ENCODE measurements around the gene STON2. TPM values are rescaled to one million over a fixed set of nuclear protein-coding genes. Genes with fewer than 3 reads are reported as not detected.

STON2 gene
- total RNA-seq, 1 donor from 2014 or later = 0.30 TPM

DNA sequence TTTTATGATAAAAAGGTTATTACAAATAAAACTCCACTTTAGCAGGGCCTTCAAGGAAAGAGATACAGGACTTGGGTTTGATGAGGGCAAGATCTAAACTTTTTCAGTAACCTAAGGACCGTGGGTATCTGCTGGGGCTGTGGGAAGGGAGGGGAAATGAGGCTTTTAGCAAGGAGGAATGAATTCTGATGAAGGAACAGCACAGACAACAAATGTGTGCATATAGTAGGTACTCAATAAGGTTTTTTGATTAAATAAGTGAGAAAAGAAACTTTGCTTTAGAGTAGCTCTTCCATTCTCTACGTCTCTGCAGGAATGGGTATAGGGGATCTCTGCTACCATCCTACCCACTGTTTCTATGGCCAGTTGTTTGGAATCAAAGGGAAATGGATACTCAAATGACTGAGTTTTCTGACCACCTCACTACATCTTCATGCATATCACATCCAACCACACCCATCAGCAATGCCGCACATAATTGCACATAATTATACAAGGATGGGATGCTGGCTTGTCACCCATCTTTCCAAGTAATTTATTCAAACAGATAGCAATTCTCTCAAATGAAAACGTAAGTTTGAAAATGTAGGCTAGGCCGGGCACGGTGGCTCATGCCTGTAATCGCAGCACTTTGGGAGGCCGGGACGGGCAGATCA lies 119.9 kb downstream of the STON2 start:
- intact Hi-C loops (cut with micrococcal nuclease) = no loop called here
- no peak overlapping the region for H3K4me3 Mint-ChIP-seq
- H3K4me1 Mint-ChIP-seq = no peaks in the 10 kb centered on the region
- no peak overlapping the region for H3K27ac Mint-ChIP-seq
- H3K27me3 Mint-ChIP-seq = peaks cover 4% of the 10 kb centered on the region
- no peak for DNase-seq
- H3K36me3 Mint-ChIP-seq (ENCODE audit: low read depth) = no peaks in the 10 kb centered on the region
- no peaks in the 10 kb centered on the region for H3K9me3 Mint-ChIP-seq

DNA sequence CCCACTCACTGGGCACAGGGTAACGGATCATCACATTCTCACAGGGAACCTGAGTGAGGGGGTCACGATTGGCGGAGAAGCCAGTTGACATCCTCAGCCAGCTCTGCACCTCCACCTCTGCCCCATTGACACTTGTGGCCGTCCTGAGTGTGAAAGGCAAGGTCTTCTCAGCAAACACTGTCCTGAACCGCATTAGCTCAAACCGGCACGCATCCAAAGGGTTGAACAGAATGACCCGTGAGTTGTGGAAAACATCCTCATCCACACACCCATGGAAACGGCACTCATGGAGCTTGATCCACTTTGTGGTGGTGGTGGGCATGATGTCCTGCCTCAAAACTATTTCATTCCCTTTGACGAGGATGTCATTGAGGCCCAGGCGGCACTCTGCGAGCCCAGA lies 123.0 kb downstream of the STON2 start:
- Mint-ChIP-seq H3K36me3 (ENCODE audit: low read depth) (no peaks in the 10 kb centered on the region), H3K27me3 (peaks cover 6% of the 10 kb centered on the region), H3K9me3 (no peaks in the 10 kb centered on the region), H3K27ac (no peak overlapping the region), H3K4me1 (no peaks in the 10 kb centered on the region), H3K4me3 (no peak overlapping the region)
- DNase-seq = no peak
- intact Hi-C loops (cut with micrococcal nuclease) = no loop called here

DNA sequence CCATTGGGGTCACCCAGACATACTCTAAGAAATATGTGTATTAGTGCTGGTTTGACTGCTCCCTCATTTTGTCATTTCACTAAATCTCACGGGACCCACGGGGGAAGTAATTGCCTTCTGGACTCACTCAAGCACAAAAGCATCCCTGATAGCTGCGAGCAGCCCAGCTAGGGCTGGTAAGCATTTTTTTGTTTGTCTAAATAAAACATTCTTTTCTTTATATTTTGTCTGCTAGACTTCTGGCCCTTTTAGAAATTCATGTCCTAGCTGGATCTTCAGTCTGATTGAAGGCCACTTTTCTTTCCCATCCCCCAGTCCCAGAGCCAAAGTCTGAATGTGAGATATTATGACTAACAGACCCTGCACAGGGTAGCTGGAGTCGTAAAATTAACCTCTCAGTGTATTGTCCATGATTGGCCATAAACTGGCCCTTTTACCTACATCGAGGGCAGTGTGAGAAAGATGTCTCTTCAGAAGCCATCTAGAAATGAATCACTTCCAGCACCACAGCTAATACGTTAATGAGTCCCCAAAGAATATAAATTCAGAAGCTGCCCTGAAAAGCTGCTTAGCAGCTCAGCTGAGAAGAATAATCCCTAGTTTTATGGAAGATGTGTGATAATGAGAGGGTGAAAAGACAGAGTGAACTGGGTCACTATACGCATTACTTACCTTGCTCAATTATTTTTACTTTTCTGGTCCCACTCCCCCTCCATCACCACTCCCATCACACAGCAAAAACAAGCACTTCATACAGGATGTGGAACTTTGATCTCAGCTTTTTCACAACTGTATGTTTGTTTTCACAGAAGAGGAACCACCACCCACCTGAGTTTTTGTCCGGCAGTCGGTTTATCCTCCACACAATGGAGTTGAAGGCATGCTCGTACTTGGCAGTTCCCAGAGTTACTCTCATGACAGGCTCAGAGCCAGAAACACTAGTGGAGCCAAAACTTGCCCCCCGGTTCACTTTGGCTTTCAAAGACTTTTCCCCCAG lies 123.8 kb downstream of the STON2 start:
- intact Hi-C loops (cut with micrococcal nuclease) = no loop called here
- peaks cover 6% of the 10 kb centered on the region for H3K27me3 Mint-ChIP-seq
- H3K4me1 Mint-ChIP-seq = no peaks in the 10 kb centered on the region
- no peak overlapping the region for H3K27ac Mint-ChIP-seq
- no peak for DNase-seq
- no peak overlapping the region for H3K4me3 Mint-ChIP-seq
- H3K9me3 Mint-ChIP-seq = no peaks in the 10 kb centered on the region
- no peaks in the 10 kb centered on the region for H3K36me3 Mint-ChIP-seq (ENCODE audit: low read depth)

DNA sequence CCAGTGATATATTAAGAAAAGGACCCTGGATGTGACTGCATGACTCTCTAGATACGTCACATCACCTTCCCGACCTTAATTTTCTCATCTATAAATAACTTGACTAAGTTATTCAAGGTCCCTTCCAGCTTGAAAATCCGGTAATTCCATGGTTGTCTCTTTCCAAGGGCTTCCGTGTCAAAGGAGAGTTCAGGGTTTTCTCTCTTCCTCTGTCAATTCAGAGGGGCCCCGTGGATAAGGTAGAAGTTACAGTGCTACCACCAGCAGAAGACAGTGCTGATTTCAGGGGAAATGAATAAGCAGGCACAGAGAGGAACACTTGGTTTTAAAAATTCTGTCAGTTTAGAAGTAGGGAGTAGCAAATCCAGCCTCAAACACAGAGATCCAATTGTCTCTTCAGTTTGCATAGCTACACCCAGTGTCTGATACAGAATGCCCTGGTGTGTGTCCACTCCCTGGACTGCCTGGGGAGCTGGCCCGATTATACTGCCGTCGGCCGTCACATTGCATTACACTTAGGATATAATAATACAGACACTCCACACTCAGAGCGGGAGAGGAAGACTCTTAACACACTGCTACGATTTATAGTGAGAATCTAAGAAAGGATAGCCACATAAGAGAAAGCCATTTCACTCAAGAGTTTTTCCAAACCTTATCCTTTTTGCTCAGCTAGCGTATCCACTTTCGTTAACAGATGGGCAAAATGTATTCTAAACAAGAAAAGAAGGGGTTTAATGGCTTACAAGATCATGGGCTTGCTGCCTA lies 124.6 kb downstream of the STON2 start:
- Mint-ChIP-seq H3K9me3 (no peaks in the 10 kb centered on the region), H3K4me1 (no peaks in the 10 kb centered on the region), H3K36me3 (ENCODE audit: low read depth) (no peaks in the 10 kb centered on the region), H3K27me3 (peaks cover 6% of the 10 kb centered on the region), H3K4me3 (no peak overlapping the region), H3K27ac (no peak overlapping the region)
- no peak for DNase-seq
- intact Hi-C loops (cut with micrococcal nuclease) = no loop called here

DNA sequence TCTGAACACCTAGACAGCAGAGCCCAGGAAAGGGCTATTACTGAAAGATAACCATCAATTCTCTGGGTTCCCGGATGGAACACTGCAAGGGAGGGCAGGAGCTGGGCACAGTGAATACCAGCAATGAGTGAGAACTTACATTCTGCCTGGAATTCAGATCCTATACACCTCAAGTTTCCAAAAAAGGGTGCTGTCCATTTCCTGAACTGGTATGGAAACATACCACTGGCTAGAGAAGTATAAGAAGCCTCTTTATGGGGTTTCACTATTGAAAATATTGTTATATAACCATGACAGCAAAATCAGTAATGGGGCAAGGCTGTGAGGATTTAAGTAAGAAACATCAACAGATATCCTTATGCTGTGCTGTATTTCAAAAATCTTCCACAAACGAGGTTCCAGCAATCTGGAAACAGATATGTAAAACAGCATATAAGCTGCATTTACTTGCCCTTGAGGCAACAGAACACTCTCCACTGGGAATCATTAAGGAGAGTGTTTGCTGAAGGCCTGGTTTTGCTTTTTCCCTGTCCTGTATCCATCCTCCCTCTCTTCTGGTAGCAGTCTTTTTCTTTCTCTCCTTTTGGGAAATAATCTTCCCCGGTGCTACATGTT lies 126.1 kb downstream of the STON2 start:
- H3K9me3 Mint-ChIP-seq = no peaks in the 10 kb centered on the region

DNA sequence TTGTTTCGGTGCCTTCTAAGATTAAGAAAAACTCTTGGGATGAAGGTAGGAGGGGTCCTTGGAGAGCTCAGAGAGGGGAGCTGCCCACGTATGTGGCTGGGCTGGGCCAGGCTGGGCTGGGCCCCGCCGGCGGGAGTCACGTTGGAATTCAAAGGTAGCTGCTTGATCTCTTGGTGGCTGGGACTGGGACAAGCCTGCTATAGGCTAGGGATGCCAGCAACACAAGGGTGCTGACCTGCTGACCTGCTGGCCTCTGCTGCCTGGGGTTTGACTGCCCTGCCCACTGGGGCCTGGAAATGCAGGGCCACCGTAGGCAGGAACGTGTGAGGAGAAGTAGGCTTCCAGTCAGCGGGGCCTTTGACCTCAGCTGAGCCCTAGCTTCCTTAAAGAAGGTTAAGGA lies 126.6 kb downstream of the STON2 start:
- no peaks in the 10 kb centered on the region for H3K4me1 Mint-ChIP-seq
- intact Hi-C loops (cut with micrococcal nuclease) = no loop called here
- no peaks in the 10 kb centered on the region for H3K36me3 Mint-ChIP-seq (ENCODE audit: low read depth)
- no peak overlapping the region for H3K4me3 Mint-ChIP-seq
- peaks cover 6% of the 10 kb centered on the region for H3K27me3 Mint-ChIP-seq
- no peak overlapping the region for H3K27ac Mint-ChIP-seq
- H3K9me3 Mint-ChIP-seq = no peaks in the 10 kb centered on the region
- DNase-seq = no peak

More for the DNA sequence above, 126.1 kb downstream of the STON2 start:
- Mint-ChIP-seq H3K4me1 (no peaks in the 10 kb centered on the region), H3K36me3 (ENCODE audit: low read depth) (no peaks in the 10 kb centered on the region), H3K27me3 (peaks cover 4% of the 10 kb centered on the region), H3K4me3 (no peak overlapping the region), H3K27ac (no peak overlapping the region)
- DNase-seq = no peak
- intact Hi-C loops (cut with micrococcal nuclease) = no loop called here

DNA sequence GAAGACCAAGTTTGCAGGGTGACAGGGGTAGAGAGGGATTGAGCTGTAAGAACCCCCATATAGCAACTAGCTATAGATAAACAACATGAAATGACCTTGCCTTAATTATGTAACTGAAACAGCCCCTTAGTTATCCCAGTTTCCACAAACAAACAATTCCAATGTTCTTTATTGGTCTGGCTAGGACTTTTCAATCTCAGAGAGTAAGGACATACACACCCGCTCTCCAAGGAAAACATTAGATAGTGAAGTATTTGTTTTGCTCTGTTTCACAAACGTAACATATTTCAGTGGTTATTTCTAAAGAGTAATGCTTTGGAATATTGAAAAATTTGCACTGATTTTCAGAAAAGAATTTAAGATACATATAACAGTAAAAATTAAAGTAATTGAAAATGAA lies 127.8 kb downstream of the STON2 start:
- H3K27me3 Mint-ChIP-seq = peaks cover 13% of the 10 kb centered on the region
- no peaks in the 10 kb centered on the region for H3K9me3 Mint-ChIP-seq
- peaks cover 11% of the 10 kb centered on the region for H3K4me1 Mint-ChIP-seq
- no peak for DNase-seq
- intact Hi-C loops (cut with micrococcal nuclease) = no loop called here
- no peak overlapping the region for H3K4me3 Mint-ChIP-seq
- H3K27ac Mint-ChIP-seq = no peak overlapping the region
- H3K36me3 Mint-ChIP-seq (ENCODE audit: low read depth) = no peaks in the 10 kb centered on the region

DNA sequence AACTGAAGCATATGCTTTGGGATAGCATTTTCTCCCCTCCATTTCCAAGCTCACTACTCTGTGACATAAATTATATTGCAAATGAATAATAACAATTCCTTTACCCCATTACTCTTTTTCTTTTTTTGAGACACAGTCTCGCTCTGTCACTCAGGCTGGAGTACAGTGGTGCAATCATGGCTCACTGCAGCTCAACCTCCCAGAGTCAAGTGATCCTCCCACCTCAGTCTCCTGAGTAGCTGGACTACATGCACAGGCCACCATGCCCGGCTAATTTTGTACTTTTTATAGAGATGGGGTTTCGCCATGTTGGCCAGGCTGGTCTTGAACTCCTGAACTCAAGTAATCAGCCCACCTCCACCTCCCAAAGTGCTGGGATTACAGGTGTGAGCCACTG lies 130.1 kb downstream of the STON2 start:
- H3K27ac Mint-ChIP-seq = no peak overlapping the region
- no peaks in the 10 kb centered on the region for H3K36me3 Mint-ChIP-seq (ENCODE audit: low read depth)
- no peak for DNase-seq

DNA sequence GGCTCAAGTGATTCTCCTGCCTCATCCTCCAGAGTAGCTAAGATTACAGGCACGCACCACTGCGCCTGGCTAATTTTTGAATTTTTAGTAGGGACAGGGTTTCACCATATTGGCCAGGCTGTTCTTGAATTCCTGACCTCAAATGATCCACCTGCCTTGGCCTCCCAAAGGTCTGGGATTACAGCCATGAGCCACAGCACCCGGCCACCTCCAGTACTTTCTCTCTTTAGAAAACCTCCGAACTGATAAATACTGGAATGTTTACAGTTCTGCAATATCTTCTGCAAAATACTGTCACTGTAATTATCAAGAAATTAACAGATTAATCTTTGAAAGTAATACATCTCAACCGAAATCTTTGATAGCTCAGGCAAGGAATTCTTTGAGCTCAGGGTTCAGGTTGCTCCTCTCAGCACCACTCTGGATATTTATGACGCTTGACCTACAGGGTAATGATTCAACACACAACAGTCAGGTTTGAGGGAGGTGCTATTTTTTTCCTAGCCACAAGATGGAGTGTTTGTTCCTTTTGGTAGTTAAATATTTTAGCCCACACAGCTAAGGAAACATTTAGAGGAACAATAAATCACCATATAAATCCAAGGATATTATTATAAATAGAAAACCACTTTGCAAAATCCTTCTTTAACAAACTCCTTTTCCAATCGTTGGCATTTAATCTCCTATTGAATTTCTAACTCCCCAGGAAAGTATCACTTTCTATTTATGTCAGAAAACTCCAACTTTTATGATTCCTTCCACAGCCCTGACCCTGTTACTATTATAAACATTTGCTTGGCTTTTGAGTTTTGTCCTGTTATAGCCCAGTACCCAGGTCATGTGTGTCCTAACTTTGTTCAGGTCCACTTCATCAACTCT lies 130.8 kb downstream of the STON2 start:
- DNase-seq = peak; percentile 73

More for the DNA sequence above, 130.1 kb downstream of the STON2 start:
- Mint-ChIP-seq H3K9me3 (no peaks in the 10 kb centered on the region), H3K4me3 (no peak overlapping the region), H3K4me1 (peaks cover 11% of the 10 kb centered on the region), H3K27me3 (peaks cover 26% of the 10 kb centered on the region)
- intact Hi-C loops (cut with micrococcal nuclease) = loop anchor here (1.0 kb wide), 2 partner anchors 183 to 194 kb away; no protein-coding TSS in a partner anchor

DNA sequence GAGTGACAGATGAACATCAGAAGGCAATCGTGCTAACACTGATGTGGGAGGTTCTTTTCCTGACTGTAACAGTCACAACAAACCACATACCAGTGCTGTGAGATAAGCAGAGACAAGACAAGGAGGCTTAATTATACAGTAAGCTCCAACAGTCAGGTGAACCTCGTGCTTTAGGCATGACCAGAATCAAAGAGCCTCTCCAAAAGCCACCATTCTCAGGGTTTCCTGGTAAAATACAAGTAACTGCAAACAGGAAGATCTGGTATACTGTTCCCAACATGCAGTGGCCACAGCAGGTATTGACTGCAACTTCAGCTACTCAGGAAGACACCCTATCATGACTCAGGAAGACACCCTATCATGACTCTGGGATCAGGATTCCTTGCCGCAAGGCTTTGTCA lies 132.1 kb downstream of the STON2 start:
- intact Hi-C loops (cut with micrococcal nuclease) = no loop called here
- Mint-ChIP-seq H3K9me3 (no peaks in the 10 kb centered on the region), H3K4me3 (no peak overlapping the region), H3K27ac (no peak overlapping the region), H3K36me3 (ENCODE audit: low read depth) (no peaks in the 10 kb centered on the region), H3K4me1 (peaks cover 11% of the 10 kb centered on the region), H3K27me3 (peaks cover 27% of the 10 kb centered on the region)
- peak; percentile 60 for DNase-seq

More for the DNA sequence above, 130.8 kb downstream of the STON2 start:
- Mint-ChIP-seq H3K9me3 (no peaks in the 10 kb centered on the region), H3K36me3 (ENCODE audit: low read depth) (no peaks in the 10 kb centered on the region), H3K4me1 (peaks cover 11% of the 10 kb centered on the region), H3K4me3 (no peak overlapping the region), H3K27ac (no peak overlapping the region), H3K27me3 (peaks cover 24% of the 10 kb centered on the region)
- intact Hi-C loops (cut with micrococcal nuclease) = loop anchor here (1.0 kb wide), 2 partner anchors 184 to 195 kb away; no protein-coding TSS in a partner anchor

DNA sequence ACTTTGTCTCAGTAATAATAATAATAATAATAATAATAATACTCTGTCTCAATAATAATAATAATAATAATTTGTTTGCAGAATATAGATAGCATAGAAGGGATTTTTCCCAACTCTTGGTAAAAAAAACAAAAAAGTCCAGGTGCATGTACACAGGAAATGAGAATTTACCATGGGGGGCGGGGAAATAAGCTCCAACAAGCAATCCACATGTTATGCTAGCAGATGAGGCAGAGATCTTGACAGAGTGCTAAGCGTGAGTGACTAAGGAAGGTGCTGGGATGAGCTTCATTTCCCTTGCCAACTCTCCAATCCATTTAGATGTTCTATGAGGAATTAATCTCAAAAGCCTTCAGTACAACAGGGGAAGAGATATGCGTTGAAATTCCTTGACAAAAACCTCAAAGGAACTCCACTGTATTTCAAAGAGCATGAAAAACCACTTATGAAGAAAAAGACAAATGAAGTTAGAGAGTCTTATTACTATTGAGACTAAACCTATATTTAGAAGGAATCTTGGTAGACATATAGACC lies 134.4 kb downstream of the STON2 start:
- H3K9me3 Mint-ChIP-seq = no peaks in the 10 kb centered on the region
- H3K27me3 Mint-ChIP-seq = peaks cover 40% of the 10 kb centered on the region
- H3K27ac Mint-ChIP-seq = no peak overlapping the region
- no peak for DNase-seq
- peaks cover 11% of the 10 kb centered on the region for H3K4me1 Mint-ChIP-seq
- no peaks in the 10 kb centered on the region for H3K36me3 Mint-ChIP-seq (ENCODE audit: low read depth)
- no peak overlapping the region for H3K4me3 Mint-ChIP-seq
- intact Hi-C loops (cut with micrococcal nuclease) = no loop called here

DNA sequence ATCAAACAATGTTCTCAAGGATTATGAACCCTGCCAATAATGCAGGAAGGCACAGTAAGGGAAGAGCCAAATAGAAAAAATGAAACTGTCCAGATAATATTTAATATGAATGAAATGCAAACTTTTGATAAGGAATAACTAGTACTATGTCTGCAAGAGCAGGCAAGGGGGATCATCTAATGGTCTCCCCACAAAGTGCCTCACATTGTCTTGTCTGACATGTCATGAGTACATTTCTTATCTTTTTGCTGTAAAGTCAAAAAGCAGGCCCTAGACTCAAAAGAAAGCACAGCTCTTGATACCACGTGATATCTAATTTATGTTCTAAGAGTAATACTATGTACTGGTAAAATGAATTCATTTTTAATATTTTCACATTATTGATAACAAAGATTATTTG lies 135.5 kb downstream of the STON2 start:
- no peak for DNase-seq
- no peak overlapping the region for H3K4me3 Mint-ChIP-seq
- no peaks in the 10 kb centered on the region for H3K9me3 Mint-ChIP-seq
- H3K4me1 Mint-ChIP-seq = peaks cover 11% of the 10 kb centered on the region
- H3K27ac Mint-ChIP-seq = no peak overlapping the region
- H3K27me3 Mint-ChIP-seq = peaks cover 41% of the 10 kb centered on the region
- intact Hi-C loops (cut with micrococcal nuclease) = no loop called here
- no peaks in the 10 kb centered on the region for H3K36me3 Mint-ChIP-seq (ENCODE audit: low read depth)

Data from activated CD4-positive, alpha-beta T cell treated with anti-CD3 and anti-CD28 coated beads, Interleukin-2, amount 10 ng/mL, durations not matched to agents 24 days and 14 days (primary cell).